HCT116 (cell line): ENCODE data around the gene VAMP7. TPM values are rescaled to one million over a fixed set of nuclear protein-coding genes. Genes with fewer than 3 reads are reported as not detected.

Source experiments
- ATAC-seq: fragments of 200-7000 bp; cut with Tn5 transposase; 2 replicates; pipeline ENCODE4 v1.9.1; 2020; ENCODE audit warnings: mild to moderate bottlenecking, moderate library complexity
- BruUV-seq: library from RNA; stranded (reverse); fragments of 400-500 nt; replicated peaks from 2 replicates; lab custom pipeline; 2021; lab: Mats Ljungman, UMichigan
- CTCF ChIA-PET: fragments of 300-600 bp; sonication (Branson Sonifier 250); formaldehyde crosslinking; loops from one replicate; lab custom pipeline; 2021; ENCODE audit warnings: antibody characterized with exemption; lab: Charles Lee
- POLR2A ChIA-PET: fragments of 300-600, 350-600 bp; sonication (Branson Sonifier 250); formaldehyde crosslinking; loops from one replicate; lab custom pipeline; 2021; ENCODE audit warnings: antibody characterized with exemption; lab: Charles Lee
- RAD21 ChIA-PET, 2 experiments: fragments of 300-600 bp; sonication (Branson Sonifier 250); formaldehyde crosslinking; loops; one replicate each; lab custom pipeline; 2023; ENCODE audit warnings: low total read pairs in 2 of 2; ENCODE audit not compliant: uncharacterized antibody in 2 of 2, unreplicated experiment in 2 of 2, low non-redundant PET in 1 of 2; lab: Charles Lee
- DNase-seq: peaks from one replicate; pipeline ENCODE4 v3.0.0-alpha.2; 2010; ENCODE audit warnings: low read depth, low spot score
- H2AFZ ChIP-seq: fragments of 200-600 bp; shearing (Covaris generic), sonication (generic); 2 replicates; pipeline ENCODE4 v1.6.1; 2017; ENCODE audit warnings: low read depth, mixed run types, mixed read lengths, antibody characterized with exemption, low read length; ENCODE audit not compliant: poor library complexity, severe bottlenecking
- H3K27ac ChIP-seq: 2 replicates; pipeline ENCODE4 v1.5.1; 2012; ENCODE audit warnings: low read depth, low read length
- H3K27me3 ChIP-seq: fragments of 200-600 bp; sonication (generic); 2 replicates; pipeline ENCODE4 v1.6.1; 2016; ENCODE audit warnings: mixed run types, low read length, mixed read lengths; ENCODE audit not compliant: insufficient read depth
- H3K36me3 ChIP-seq, 2 experiments: fragments of 200-500 bp in 1 of 2; fragments of 200-600 bp in 1 of 2; sonication (Bioruptor generic) in 1 of 2; sonication (generic) in 1 of 2; 2 replicates each; pipeline versions ENCODE4 v1.5.1 to v1.6.1; 2014 to 2016; ENCODE audit warnings: low read length in 2 of 2, inconsistent platforms in 1 of 2, mixed read lengths in 1 of 2, mixed run types in 1 of 2; ENCODE audit not compliant: insufficient read depth in 2 of 2, control insufficient read depth in 1 of 2
- H3K4me1 ChIP-seq, 2 experiments: fragments of 200-600 bp in 1 of 2; sonication (generic) in 1 of 2; 2 replicates each; pipeline versions ENCODE4 v1.5.1 to v1.6.1; 2012 to 2017; ENCODE audit warnings: low read length in 2 of 2, inconsistent platforms in 1 of 2, mild to moderate bottlenecking in 1 of 2, mixed read lengths in 1 of 2, mixed run types in 1 of 2, moderate library complexity in 1 of 2; ENCODE audit not compliant: insufficient read depth in 2 of 2, control insufficient read depth in 1 of 2
- H3K4me2 ChIP-seq: fragments of 200-600 bp; sonication (generic); 2 replicates; pipeline ENCODE4 v1.6.1; 2017; ENCODE audit warnings: mixed run types, low read length, mixed read lengths
- H3K4me3 ChIP-seq, 2 experiments: fragments of 200-600 bp in 1 of 2; sonication (generic) in 1 of 2; replicated peaks in 1 of 2; 2 replicates each; pipeline ENCODE4 v1.5.1; 2011 to 2016; ENCODE audit warnings: low read length in 2 of 2, control low read depth in 1 of 2, low read depth in 1 of 2, mild to moderate bottlenecking in 1 of 2, mixed read lengths in 1 of 2, mixed run types in 1 of 2
- H3K79me2 ChIP-seq: fragments of 200-600 bp; sonication (generic); 2 replicates; pipeline ENCODE4 v1.6.1; 2017; ENCODE audit warnings: mild to moderate bottlenecking, mixed run types, low read length, moderate library complexity, mixed read lengths; ENCODE audit not compliant: insufficient read depth
- H3K9ac ChIP-seq: fragments of 200-600 bp; sonication (generic); 2 replicates; pipeline ENCODE4 v1.6.1; 2016; ENCODE audit warnings: low read length, mixed read lengths
- H3K9me2 ChIP-seq: fragments of 200-600 bp; sonication (generic), shearing (Covaris generic); 2 replicates; pipeline ENCODE4 v1.6.1; 2017; ENCODE audit warnings: mixed run types, mild to moderate bottlenecking, moderate library complexity; ENCODE audit not compliant: insufficient read depth
- H3K9me3 ChIP-seq, 2 experiments: fragments of 200-500 bp in 1 of 2; fragments of 200-600 bp in 1 of 2; sonication (Bioruptor generic) in 1 of 2; sonication (generic) in 1 of 2; 2 replicates each; pipeline ENCODE4 v1.6.1; 2014 to 2017; ENCODE audit warnings: low read length in 2 of 2, mixed read lengths in 2 of 2, inconsistent platforms in 1 of 2, low read depth in 1 of 2, mild to moderate bottlenecking in 1 of 2, mixed run types in 1 of 2, moderate library complexity in 1 of 2; ENCODE audit not compliant: control insufficient read depth in 1 of 2, insufficient read depth in 1 of 2
- H4K20me1 ChIP-seq: fragments of 200-600 bp; sonication (generic), shearing (Covaris generic); 2 replicates; pipeline ENCODE4 v1.6.1; 2017; ENCODE audit warnings: mixed run types, mild to moderate bottlenecking, moderate library complexity; ENCODE audit not compliant: insufficient read depth
- ATF3 ChIP-seq: IDR thresholded peaks from 2 replicates; pipeline ENCODE4 v1.6.1; 2012
- CBX3 ChIP-seq: IDR thresholded peaks from 2 replicates; pipeline ENCODE4 v1.6.1; 2012; ENCODE audit warnings: low read depth
- CTCF ChIP-seq, 3 experiments: fragments of 200-600 bp in 1 of 3; sonication (generic) in 1 of 3; IDR thresholded peaks in 2 of 3; conservative IDR thresholded peaks in 1 of 3; 2 replicates each; pipeline ENCODE4 v1.5.1; 2012 to 2017; ENCODE audit warnings: low read depth in 2 of 3, low read length in 2 of 3, antibody characterized with exemption in 1 of 3, borderline replicate concordance in 1 of 3, control low read depth in 1 of 3, mild to moderate bottlenecking in 1 of 3, mixed read lengths in 1 of 3, mixed run types in 1 of 3, moderate library complexity in 1 of 3; ENCODE audit not compliant: insufficient read depth in 1 of 3
- EGR1 ChIP-seq: IDR thresholded peaks from 2 replicates; pipeline ENCODE4 v1.6.1; 2012; ENCODE audit warnings: low read depth
- EZH2 ChIP-seq: fragments of 200-600 bp; sonication (generic); IDR thresholded peaks from 2 replicates; pipeline ENCODE4 v1.6.1; 2017; ENCODE audit warnings: antibody characterized with exemption, mixed run types
- EZH2phosphoT487 ChIP-seq: fragments of 200-600 bp; IDR thresholded peaks from 2 replicates; pipeline ENCODE4 v1.6.1; 2018; ENCODE audit warnings: antibody characterized with exemption, borderline replicate concordance
- FOSL1 ChIP-seq: IDR thresholded peaks from 2 replicates; pipeline ENCODE4 v1.6.1; 2012; ENCODE audit warnings: low read depth
- JUND ChIP-seq: IDR thresholded peaks from 2 replicates; pipeline ENCODE4 v1.6.1; 2012
- MAX ChIP-seq: IDR thresholded peaks from 2 replicates; pipeline ENCODE4 v1.6.1; 2012
- POLR2A ChIP-seq: IDR thresholded peaks from 2 replicates; pipeline ENCODE4 v1.7.0; 2011; ENCODE audit warnings: borderline replicate concordance; ENCODE audit not compliant: insufficient read depth, insufficient read length; ENCODE audit errors: extremely low read depth
- POLR2AphosphoS5 ChIP-seq: IDR thresholded peaks from 2 replicates; pipeline ENCODE4 v1.6.1; 2011; ENCODE audit warnings: mild to moderate bottlenecking, low read depth, low read length, moderate library complexity
- REST ChIP-seq: IDR thresholded peaks from 2 replicates; pipeline ENCODE4 v1.6.1; 2012; ENCODE audit warnings: low read depth
- SIN3A ChIP-seq: IDR thresholded peaks from 2 replicates; pipeline ENCODE4 v1.6.1; 2012; ENCODE audit warnings: low read depth
- SRF ChIP-seq: IDR thresholded peaks from 2 replicates; pipeline ENCODE4 v1.6.1; 2012; ENCODE audit warnings: low read depth
- TCF7L2 ChIP-seq: IDR thresholded peaks from 2 replicates; pipeline ENCODE4 v1.7.0; 2011; ENCODE audit warnings: borderline replicate concordance, inconsistent platforms; ENCODE audit not compliant: insufficient read depth, insufficient read length; ENCODE audit errors: extremely low read depth
- YY1 ChIP-seq: IDR thresholded peaks from 2 replicates; pipeline ENCODE4 v1.6.1; 2011; ENCODE audit warnings: low read length, low read depth, moderate library complexity, mild to moderate bottlenecking; ENCODE audit not compliant: insufficient replicate concordance; ENCODE audit errors: extremely low read depth
- ZBTB33 ChIP-seq: IDR thresholded peaks from 2 replicates; pipeline ENCODE4 v1.6.1; 2011; ENCODE audit warnings: mild to moderate bottlenecking, low read length, moderate library complexity; ENCODE audit not compliant: insufficient replicate concordance; ENCODE audit errors: extremely low read depth
- ZFX ChIP-seq: fragments of 450-650 bp; IDR thresholded peaks from 2 replicates; pipeline ENCODE4 v1.6.1; 2017
- ZNF274 ChIP-seq: fragments of 200-500 bp; sonication (Bioruptor generic); IDR thresholded peaks from 2 replicates; pipeline ENCODE4 v1.6.1; 2014; ENCODE audit warnings: mild to moderate bottlenecking, low read depth, low read length, inconsistent platforms
- intact Hi-C: fragments of 100-400 bp; cut with micrococcal nuclease; formaldehyde crosslinking; loops from 2 replicates; pipeline ENCODE4 v1.10.0; 2022
- total RNA-seq: library from RNA; stranded (reverse); gene quantifications from one replicate; pipeline ENCODE4 v1.2.1, GENCODE V29; 2021; ENCODE audit not compliant: unreplicated experiment

The VAMP7 gene
- total RNA-seq, 1 experiment from 2014 or later, result 32.8 TPM

- no peaks in the 10 kb centered on the region for H3K79me2 ChIP-seq
- TF ChIP-seq SIN3A, result no peak
- no peak for TF ChIP-seq ZNF274
- no peak for TF ChIP-seq REST
- TF ChIP-seq ZBTB33, result no peak
- TF ChIP-seq ZFX, result no peak
- no peak for TF ChIP-seq JUND
- TF ChIP-seq MAX, result no peak
- no peak for TF ChIP-seq FOSL1
- TF ChIP-seq CTCF (IDR thresholded peaks at IDR 0.05 in 2 of 3, conservative IDR thresholded peaks at IDR 0.05 in 1 of 3; ENCODE audit: borderline replicate concordance in 1 of 3, insufficient read depth in 1 of 3, low read depth in 2 of 3, low read length in 2 of 3), result no peak
- no peak for TF ChIP-seq ATF3
- no peak for TF ChIP-seq POLR2A
- no peak for TF ChIP-seq POLR2AphosphoS5
- TF ChIP-seq YY1, result no peak
- no peak for TF ChIP-seq TCF7L2
- TF ChIP-seq EZH2phosphoT487, result no peak
- no peak for TF ChIP-seq CBX3
- TF ChIP-seq EZH2, result no peak
- TF ChIP-seq SRF, result no peak
- no peak for TF ChIP-seq EGR1
- H3K9ac ChIP-seq, result no peak overlapping the region
- no peak for DNase-seq
- CTCF ChIA-PET, result no interaction called here
- H3K4me1 ChIP-seq, result no peaks in the 10 kb centered on the region
- no peaks in the 10 kb centered on the region for H3K27me3 ChIP-seq
- H2AFZ ChIP-seq, result no peak overlapping the region
- no peak overlapping the region for H3K27ac ChIP-seq
- no peak for ATAC-seq
- no TSS peak for BruUV-seq
- intact Hi-C loops, result no loop called here
- RAD21 ChIA-PET, result no interaction called here
- no peak overlapping the region for H3K4me2 ChIP-seq
- no peaks in the 10 kb centered on the region for H4K20me1 ChIP-seq
- no peaks in the 10 kb centered on the region for H3K9me3 ChIP-seq
- no peaks in the 10 kb centered on the region for H3K9me2 ChIP-seq
- H3K4me3 ChIP-seq, result no peak overlapping the region
- POLR2A ChIA-PET, result no interaction called here
- no peaks in the 10 kb centered on the region for H3K36me3 ChIP-seq
Measured at GRCh38 chrX:155865193-155865592, 16.0 kb upstream of the VAMP7 start.
